GM21529 (cell line): ENCODE results near the gene PNLIPRP3.

Experiments
- ATAC-seq: cut with Tn5 transposase; IDR thresholded peaks from one replicate; pipeline ENCODE4 v1.9.1; 2021; ENCODE audit not compliant: unreplicated experiment

The PNLIPRP3 gene

DNA sequence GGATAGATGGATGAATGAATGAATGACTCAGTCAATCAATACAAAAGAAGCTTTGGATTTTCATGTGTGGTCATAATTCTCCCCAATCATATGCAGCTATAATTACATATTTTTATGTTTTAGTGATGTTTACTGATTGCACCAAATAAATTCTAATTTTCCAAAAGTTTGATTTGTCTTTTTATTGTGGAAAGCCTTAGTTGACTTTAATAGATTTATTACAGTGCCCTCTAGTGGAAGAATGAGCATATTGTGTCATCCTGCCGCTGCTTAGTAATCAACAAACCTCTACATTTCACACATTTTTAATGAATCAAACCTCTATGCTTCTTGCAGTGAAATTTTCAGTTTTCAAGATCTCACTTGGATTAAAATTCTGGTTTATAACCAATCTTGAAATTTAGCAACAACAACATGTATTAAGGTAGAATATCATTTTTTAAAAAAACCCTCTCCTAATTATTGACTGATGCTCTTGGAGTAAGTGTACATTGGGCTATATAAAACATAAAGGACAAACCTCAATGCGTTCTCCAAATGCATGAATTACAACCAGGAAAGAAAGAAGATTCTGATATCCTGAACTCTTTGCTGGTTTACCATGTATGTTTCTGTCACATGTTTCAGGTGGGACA lies 62.5 kb downstream of the PNLIPRP3 start:
- ATAC-seq: no peak

DNA sequence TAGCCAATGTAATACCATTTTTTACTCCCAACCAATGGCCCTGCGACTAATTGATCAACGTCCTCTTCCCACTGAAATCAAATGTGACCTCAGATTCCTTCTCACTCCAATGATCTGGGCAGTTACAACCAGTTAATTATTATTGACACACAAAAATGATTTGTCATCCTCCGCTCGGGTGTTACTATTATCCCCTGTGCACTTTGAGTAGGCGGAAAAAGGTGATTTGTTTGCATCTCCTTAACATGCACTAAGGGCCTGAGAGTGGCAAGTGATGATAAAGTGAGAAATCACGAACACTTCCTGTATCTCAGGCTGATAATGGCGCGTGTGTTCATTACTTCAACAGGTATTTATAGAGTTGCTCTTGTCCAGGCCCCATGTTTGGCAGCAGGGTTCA lies 77.1 kb downstream of the PNLIPRP3 start:
- ATAC-seq: no peak

GRCh38 chr10:116510565-116510964 lies 82.9 kb downstream of the PNLIPRP3 start:
- ATAC-seq: no peak

DNA sequence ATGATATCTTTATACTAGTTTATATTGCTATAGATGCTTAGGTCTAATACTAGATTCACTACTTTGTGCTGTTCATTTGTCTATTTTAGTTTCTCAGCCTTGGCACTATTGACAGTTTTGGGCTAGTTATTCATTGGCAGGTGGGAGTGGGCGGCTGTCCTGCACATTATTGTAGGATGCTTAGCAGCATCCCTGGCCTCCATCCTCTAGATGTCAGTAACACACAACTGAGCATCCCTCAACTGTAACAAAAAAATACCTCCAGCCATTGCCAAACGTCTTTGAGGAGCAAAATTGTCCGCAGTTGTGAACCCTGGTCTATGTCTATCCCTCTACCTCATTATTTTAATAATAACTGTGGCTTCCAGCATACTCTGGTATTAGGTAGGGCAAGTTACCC lies 83.7 kb downstream of the PNLIPRP3 start:
- ATAC-seq: no peak

- ATAC-seq: peak; percentile 63
Observed at GRCh38 chr10:116521424-116522290, 94.0 kb downstream of the PNLIPRP3 start.

DNA sequence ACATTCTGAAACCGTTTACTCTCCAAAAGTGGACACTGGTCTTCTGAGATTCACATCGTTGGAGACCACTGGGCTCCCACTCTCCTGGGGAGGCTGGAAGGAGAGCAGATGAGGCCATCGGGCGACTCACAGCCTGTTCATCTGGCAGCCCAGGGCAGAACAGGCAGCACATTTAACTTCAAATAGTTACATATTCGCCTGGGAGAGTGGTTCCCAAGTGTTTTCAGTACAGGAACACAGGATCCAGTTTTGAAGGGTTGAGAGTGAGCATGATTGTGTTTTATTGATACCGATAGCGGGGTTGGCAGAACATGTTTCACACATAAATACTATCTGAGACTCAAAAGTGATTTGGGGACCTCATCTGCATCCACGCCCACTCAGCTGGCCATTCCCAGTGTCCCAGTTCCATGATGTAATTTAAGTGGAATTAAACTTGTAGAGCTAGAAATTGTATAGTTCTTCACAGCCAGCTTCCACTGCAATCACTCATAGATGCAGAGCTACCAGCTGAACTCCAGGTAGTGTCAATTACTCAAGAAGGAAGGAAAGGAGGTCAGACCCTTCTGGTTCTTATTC lies 95.2 kb downstream of the PNLIPRP3 start:
- ATAC-seq: no peak

DNA sequence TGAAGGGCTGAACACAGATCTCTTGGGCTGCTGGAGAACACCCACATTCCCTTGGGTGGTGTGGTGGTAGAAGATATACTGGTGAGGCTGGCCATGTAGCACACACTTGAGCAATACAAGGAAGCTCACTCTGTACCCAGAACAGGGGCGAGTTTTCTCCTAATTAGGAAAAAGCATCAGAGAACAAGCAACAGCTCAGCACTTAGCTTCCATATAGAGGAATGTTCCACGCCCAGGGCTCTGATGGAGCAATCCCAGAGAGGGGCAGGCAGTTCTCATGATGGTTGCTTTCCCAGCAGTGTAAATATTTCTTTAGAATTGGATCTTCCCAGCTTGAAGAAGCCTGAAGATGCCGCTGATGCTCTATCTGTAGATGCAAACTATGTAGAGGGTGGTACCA lies 97.1 kb downstream of the PNLIPRP3 start:
- ATAC-seq: no peak

DNA sequence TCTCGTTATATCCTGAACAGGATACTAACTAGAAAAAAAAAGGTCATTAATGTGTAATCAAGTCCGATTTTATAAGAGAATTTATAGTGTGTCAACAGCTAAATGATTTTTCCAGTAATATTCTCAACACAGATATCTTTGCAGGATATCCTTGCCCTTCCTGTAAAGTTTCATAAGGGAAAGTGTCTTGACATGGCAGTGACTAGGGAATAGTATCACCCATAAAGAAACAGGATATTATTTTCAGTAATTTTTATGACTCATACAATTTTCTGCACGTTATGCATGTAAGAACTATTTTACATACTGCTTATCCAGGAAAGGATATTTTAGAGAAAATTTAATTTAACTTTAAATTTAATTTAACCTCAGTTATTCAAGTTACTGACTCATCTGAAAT lies 98.6 kb downstream of the PNLIPRP3 start:
- ATAC-seq: no peak
